Ascending aorta (tissue), 2 donors: ENCODE results near the gene DCUN1D3. TPM values are rescaled to one million over a fixed set of nuclear protein-coding genes. Genes with fewer than 3 reads are reported as not detected.

Source experiments
- DNase-seq, 2 donors: peaks; one replicate each; pipeline ENCODE4 v3.0.0-alpha.2; 2019; ENCODE audit warnings: low spot score in 2 of 2
- H3K27ac ChIP-seq, 2 donors: fragments of 200-600 bp; sonication (generic); one replicate each; pipeline ENCODE4 v1.5.1; 2016 to 2017; ENCODE audit warnings: mild to moderate bottlenecking in 1 of 2
- H3K27me3 ChIP-seq: fragments of 200-600 bp; sonication (generic); one replicate; pipeline ENCODE4 v1.5.1; 2017
- H3K36me3 ChIP-seq, 2 donors: fragments of 200-600 bp; sonication (generic); one replicate each; pipeline ENCODE4 v1.5.1; 2016
- H3K4me1 ChIP-seq, 2 donors: fragments of 200-600 bp; sonication (generic); one replicate each; pipeline ENCODE4 v1.5.1; 2016 to 2017; ENCODE audit warnings: mild to moderate bottlenecking in 1 of 2
- H3K4me3 ChIP-seq, 2 donors: fragments of 200-600 bp; sonication (generic); one replicate each; pipeline ENCODE4 v1.5.1; 2016 to 2017; ENCODE audit warnings: mild to moderate bottlenecking in 1 of 2
- H3K9me3 ChIP-seq, 2 donors: fragments of 200-600 bp; sonication (generic); one replicate each; pipeline ENCODE4 v1.5.1; 2016
- CTCF ChIP-seq, 3 experiments: fragments of 200-600 bp in 2 of 3; fragments of 450-650 bp in 1 of 3; sonication (generic) in 2 of 3; IDR thresholded peaks; one replicate each; pipeline ENCODE4 v1.5.1; 2016 to 2019; ENCODE audit warnings: antibody characterized with exemption in 3 of 3, mild to moderate bottlenecking in 1 of 3, moderate library complexity in 1 of 3
- intact Hi-C: fragments of 100-400 bp; cut with DNase I; formaldehyde crosslinking; loops from one replicate; pipeline ENCODE4 v1.15.1; 2023
- total RNA-seq: library from RNA; depleted of rRNA; stranded (reverse); fragments of >200 nt; gene quantifications from one replicate; pipeline ENCODE4 v1.1.0, GENCODE V29; 2016

The DCUN1D3 gene
- total RNA-seq, 1 donor from 2014 or later = 9.8 TPM

GRCh38 chr16:20860361-20860760 is 39.8 kb downstream of the DCUN1D3 start:
- DNase-seq = no peak
- Histone ChIP-seq H3K4me1 (peaks cover 6 to 49% of the 10 kb centered on the region in 2 donors), H3K4me3 (no peak overlapping the region), H3K27me3 (no peaks in the 10 kb centered on the region), H3K27ac (peak overlapping the region in 1 of 2 donors; percentile 63), H3K36me3 (peaks cover 26 to 45% of the 10 kb centered on the region in 2 donors), H3K9me3 (no peaks in the 10 kb centered on the region)
- intact Hi-C loops = no loop called here
- TF ChIP-seq CTCF (IDR thresholded peaks at IDR 0.05) = no peak

DNA sequence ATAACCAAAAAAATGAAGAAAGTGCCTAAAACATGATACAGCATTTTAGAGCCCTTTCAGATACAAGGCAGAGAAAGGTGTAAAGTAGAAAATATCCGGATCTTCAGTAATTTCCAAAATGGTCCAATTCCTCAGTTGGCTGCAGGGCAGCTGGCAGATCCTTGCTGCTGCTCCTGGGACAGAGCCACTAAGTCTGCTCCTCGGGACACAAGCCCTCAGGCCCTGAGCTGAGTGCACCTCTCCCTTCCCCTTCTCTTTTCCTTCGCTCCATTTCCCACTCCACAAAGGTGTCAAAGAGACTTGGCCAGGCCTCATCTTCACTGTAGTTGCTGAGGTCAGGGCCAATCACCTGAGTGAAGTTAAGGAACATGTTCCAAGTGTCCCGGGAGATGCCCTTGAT is 40.5 kb downstream of the DCUN1D3 start:
- Histone ChIP-seq H3K9me3 (no peaks in the 10 kb centered on the region), H3K27ac (peak overlapping the region; percentile 26 to 63), H3K27me3 (no peaks in the 10 kb centered on the region), H3K4me1 (peaks cover 6 to 43% of the 10 kb centered on the region in 2 donors), H3K4me3 (no peak overlapping the region), H3K36me3 (peaks cover 30 to 51% of the 10 kb centered on the region in 2 donors)
- TF ChIP-seq CTCF (IDR thresholded peaks at IDR 0.05) = no peak
- no peak for DNase-seq
- intact Hi-C loops = no loop called here

- TF ChIP-seq CTCF (IDR thresholded peaks at IDR 0.05) = no peak
- Histone ChIP-seq H3K36me3 (peaks cover 30 to 51% of the 10 kb centered on the region in 2 donors), H3K4me1 (peaks cover 6 to 45% of the 10 kb centered on the region in 2 donors), H3K27ac (peak overlapping the region in 1 of 2 donors; percentile 63), H3K27me3 (no peaks in the 10 kb centered on the region), H3K4me3 (no peak overlapping the region), H3K9me3 (no peaks in the 10 kb centered on the region)
- DNase-seq = no peak
- intact Hi-C loops = no loop called here
These were observed 40.9 kb downstream of the DCUN1D3 start for GRCh38 chr16:20859229-20859628.

DNA sequence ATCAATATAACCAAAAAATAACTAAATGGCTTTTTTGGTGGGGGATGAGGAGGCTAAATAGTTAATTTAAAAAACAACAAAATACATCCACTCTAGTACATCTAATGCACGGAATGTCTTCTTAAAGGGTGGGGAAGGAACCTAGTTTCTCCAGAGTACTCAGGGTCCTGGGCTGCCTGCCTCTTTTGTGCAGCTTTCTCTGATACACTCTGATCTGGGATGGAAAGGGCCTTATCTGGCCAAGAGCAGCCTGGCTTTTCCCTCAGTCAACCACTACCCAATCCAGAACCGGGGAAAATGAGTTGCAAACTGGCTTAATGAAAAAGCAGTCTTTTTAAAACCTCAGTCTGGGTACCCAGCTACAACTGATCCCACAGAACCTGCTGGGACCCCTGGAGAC is 42.9 kb downstream of the DCUN1D3 start:
- H3K9me3 ChIP-seq = no peaks in the 10 kb centered on the region
- DNase-seq = no peak
- peaks cover 28 to 54% of the 10 kb centered on the region in 2 donors for H3K36me3 ChIP-seq
- intact Hi-C loops = no loop called here
- no peak for TF ChIP-seq CTCF (IDR thresholded peaks at IDR 0.05)
- H3K4me3 ChIP-seq = no peak overlapping the region
- peaks cover 6 to 60% of the 10 kb centered on the region in 2 donors for H3K4me1 ChIP-seq
- peak overlapping the region in 1 of 2 donors; percentile 57 for H3K27ac ChIP-seq
- no peaks in the 10 kb centered on the region for H3K27me3 ChIP-seq

DNA sequence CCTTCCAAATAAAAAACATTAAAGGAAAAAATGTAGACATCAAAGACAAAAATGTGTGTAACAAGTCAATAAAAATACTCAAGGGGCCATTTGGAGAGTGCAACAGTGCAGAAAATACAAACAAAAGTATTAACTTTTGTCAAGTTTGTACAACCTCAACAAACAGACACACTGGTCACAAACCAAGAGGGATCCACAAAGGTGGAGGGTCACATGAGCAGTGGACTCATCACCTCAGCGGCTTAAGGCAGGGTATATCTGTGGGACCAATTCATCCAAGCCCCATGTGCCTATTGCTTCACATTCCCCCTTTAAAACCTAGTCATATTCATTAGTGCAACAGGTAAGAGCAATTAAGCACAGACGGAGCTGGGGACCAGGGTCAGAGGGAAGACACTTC is 45.2 kb downstream of the DCUN1D3 start:
- TF ChIP-seq CTCF (IDR thresholded peaks at IDR 0.05) = no peak
- H3K36me3 ChIP-seq = peaks cover 9 to 31% of the 10 kb centered on the region in 2 donors
- H3K27me3 ChIP-seq = no peaks in the 10 kb centered on the region
- no peak for DNase-seq
- peaks cover 8 to 70% of the 10 kb centered on the region in 2 donors for H3K4me1 ChIP-seq
- no peaks in the 10 kb centered on the region for H3K9me3 ChIP-seq
- no peak overlapping the region for H3K4me3 ChIP-seq
- intact Hi-C loops = loop anchor here (5.0 kb wide), 1 partner anchor 147 kb away; no protein-coding TSS in a partner anchor
- peak overlapping the region in 1 of 2 donors; percentile 17 for H3K27ac ChIP-seq
